Measurements from ENCODE around the gene ZNF211. TPM values are rescaled to one million over a fixed set of nuclear protein-coding genes. Genes with fewer than 3 reads are reported as not detected.
A peak's percentile ranks its signal among the peaks of the same experiment; 100 is the strongest.

Gene ZNF211
- polyA plus RNA-seq, 1 donor (not counting 4 experiments of a cell fraction or from before 2014, with no cell fraction given), result 15.5 TPM

DNA sequence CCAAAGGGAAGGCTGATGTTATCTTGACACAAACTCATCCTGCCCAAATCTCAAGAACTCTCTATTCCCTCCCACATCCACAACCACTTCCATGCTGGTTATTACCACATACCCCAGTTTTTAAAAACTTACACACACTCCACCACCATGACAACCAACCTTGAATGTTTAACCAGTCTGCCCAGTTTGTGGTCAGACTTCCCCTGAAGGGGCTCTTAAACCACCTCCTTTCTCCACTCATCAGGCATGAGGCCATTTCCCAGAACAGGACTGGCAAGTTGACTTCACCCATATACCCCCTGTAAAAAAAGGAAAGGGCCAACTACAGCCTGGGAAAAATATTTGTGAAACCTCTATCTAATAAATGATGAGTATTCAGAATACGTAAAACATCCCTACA lies 23.4 kb downstream of the ZNF211 start:
- no peaks in the 10 kb centered on the region for H3K9me1 ChIP-seq (ENCODE audit: control insufficient read depth, extremely low read depth, insufficient read depth, low read length)
- no peak overlapping the region for H3K9ac ChIP-seq (ENCODE audit: control insufficient read depth, extremely low read depth, insufficient read depth, low read length)
- no peak overlapping the region for H3K27ac ChIP-seq (ENCODE audit: control insufficient read depth, insufficient read depth, low read length)
- H3K9me3 ChIP-seq (ENCODE audit: control insufficient read depth, low read depth, low read length), result no peaks in the 10 kb centered on the region
- no peak overlapping the region for H3K4me2 ChIP-seq (ENCODE audit: control insufficient read depth, extremely low read depth, insufficient read depth, low read depth, low read length)
- dilution Hi-C loops (cut with MboI; ENCODE audit: extremely low pct_ligation_motif_present, low sequenced_read_pairs), result no loop called here
- FAIRE-seq (no peak), DNase-seq (ENCODE audit: low read depth, low spot score) (no peak)
- TF ChIP-seq, protein P1, sequence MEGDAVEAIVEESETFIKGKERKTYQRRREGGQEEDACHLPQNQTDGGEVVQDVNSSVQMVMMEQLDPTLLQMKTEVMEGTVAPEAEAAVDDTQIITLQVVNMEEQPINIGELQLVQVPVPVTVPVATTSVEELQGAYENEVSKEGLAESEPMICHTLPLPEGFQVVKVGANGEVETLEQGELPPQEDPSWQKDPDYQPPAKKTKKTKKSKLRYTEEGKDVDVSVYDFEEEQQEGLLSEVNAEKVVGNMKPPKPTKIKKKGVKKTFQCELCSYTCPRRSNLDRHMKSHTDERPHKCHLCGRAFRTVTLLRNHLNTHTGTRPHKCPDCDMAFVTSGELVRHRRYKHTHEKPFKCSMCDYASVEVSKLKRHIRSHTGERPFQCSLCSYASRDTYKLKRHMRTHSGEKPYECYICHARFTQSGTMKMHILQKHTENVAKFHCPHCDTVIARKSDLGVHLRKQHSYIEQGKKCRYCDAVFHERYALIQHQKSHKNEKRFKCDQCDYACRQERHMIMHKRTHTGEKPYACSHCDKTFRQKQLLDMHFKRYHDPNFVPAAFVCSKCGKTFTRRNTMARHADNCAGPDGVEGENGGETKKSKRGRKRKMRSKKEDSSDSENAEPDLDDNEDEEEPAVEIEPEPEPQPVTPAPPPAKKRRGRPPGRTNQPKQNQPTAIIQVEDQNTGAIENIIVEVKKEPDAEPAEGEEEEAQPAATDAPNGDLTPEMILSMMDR (optimal IDR thresholded peaks at IDR 0.05 in 1 of 3, IDR thresholded peaks at IDR 0.05 in 1 of 3, conservative IDR thresholded peaks at IDR 0.05 in 1 of 3; ENCODE audit: extremely low read depth in 1 of 3, insufficient read depth in 2 of 3, low read length in 3 of 3), result no peak
- no peak for TF ChIP-seq EZH2 (IDR thresholded peaks at IDR 0.05; ENCODE audit: low read length)
- no peak overlapping the region for H2AFZ ChIP-seq (ENCODE audit: control insufficient read depth, low read length)
- H3K4me1 ChIP-seq (ENCODE audit: control insufficient read depth, extremely low read depth, insufficient read depth, low read length), result peaks cover 16% of the 10 kb centered on the region
- no peaks in the 10 kb centered on the region for H3K36me3 ChIP-seq (ENCODE audit: control insufficient read depth in 2 of 2, extremely low read depth in 1 of 2, insufficient read depth in 2 of 2, low read length in 2 of 2)
- H3K79me2 ChIP-seq (ENCODE audit: control insufficient read depth, insufficient read depth, low read length), result no peaks in the 10 kb centered on the region
- no peaks in the 10 kb centered on the region for H4K20me1 ChIP-seq (ENCODE audit: control insufficient read depth, extremely low read depth, insufficient read depth, low read length)
- H3K27me3 ChIP-seq (ENCODE audit: control insufficient read depth, extremely low read depth, insufficient read depth, low read length), result no peaks in the 10 kb centered on the region
- no peak overlapping the region for H3K4me3 ChIP-seq (ENCODE audit: control insufficient read depth in 2 of 3, extremely low read depth in 1 of 3, insufficient read depth in 2 of 3, low read depth in 1 of 3, low read length in 3 of 3)

DNA sequence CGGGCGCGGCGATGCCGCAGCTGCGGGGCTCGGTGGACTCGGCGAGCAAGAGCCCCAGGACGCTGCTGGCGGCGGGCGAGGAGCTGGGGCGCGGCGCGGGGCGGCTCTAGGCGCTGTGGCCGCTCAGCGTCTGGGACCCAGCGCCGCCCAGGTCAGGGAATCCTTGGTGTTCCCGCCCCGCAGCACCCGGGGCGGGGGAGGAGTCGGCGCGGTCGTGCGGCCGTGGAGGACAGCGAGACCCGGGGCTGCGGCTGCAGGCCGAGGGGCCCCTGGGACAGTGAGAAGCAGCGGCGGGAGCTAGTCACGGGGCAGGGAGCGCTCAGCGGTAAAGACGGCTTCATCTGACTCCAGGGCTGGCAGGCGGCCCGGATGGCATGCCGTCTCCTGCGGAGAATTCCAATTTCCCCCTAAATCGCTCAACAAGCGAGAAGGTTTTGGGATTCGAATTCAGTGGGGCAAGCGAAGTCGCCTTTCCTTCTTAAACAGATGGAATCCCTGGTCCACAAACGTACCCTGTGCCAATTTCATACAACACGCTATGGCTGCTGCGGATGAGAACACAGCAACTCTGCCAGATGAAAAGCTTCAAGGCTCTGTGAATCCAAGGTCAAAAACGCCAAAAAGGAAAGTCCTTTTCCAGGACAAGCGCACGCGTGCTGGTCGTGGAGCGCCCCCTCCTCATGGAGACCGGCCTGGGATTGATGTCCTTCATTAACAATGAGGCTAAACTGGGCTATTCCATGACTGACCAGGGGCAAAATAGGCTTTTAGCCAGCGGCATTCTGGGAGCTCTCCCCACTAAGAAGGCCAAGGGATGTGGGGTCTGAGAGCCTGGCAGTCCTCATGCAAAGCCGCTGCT lies 31.5 kb downstream of the ZNF211 start:
- FAIRE-seq, result peak; percentile 13
- Histone ChIP-seq H3K27me3 (ENCODE audit: control insufficient read depth, extremely low read depth, insufficient read depth, low read length) (no peaks in the 10 kb centered on the region), H3K4me1 (ENCODE audit: control insufficient read depth, extremely low read depth, insufficient read depth, low read length) (peaks cover 4% of the 10 kb centered on the region), H3K4me3 (ENCODE audit: control insufficient read depth in 2 of 3, extremely low read depth in 1 of 3, insufficient read depth in 2 of 3, low read depth in 1 of 3, low read length in 3 of 3) (peak overlapping the region; percentile 45 to 67 (median 65)), H3K9ac (ENCODE audit: control insufficient read depth, extremely low read depth, insufficient read depth, low read length) (peak overlapping the region; percentile 47), H3K36me3 (ENCODE audit: control insufficient read depth in 2 of 2, extremely low read depth in 1 of 2, insufficient read depth in 2 of 2, low read length in 2 of 2) (no peaks in the 10 kb centered on the region), H2AFZ (ENCODE audit: control insufficient read depth, low read length) (peak overlapping the region; percentile 71), H3K79me2 (ENCODE audit: control insufficient read depth, insufficient read depth, low read length) (no peaks in the 10 kb centered on the region), H3K9me1 (ENCODE audit: control insufficient read depth, extremely low read depth, insufficient read depth, low read length) (no peaks in the 10 kb centered on the region), H3K4me2 (ENCODE audit: control insufficient read depth, extremely low read depth, insufficient read depth, low read depth, low read length) (peak overlapping the region; percentile 83), H3K27ac (ENCODE audit: control insufficient read depth, insufficient read depth, low read length) (no peak overlapping the region), H3K9me3 (ENCODE audit: control insufficient read depth, low read depth, low read length) (no peaks in the 10 kb centered on the region), H4K20me1 (ENCODE audit: control insufficient read depth, extremely low read depth, insufficient read depth, low read length) (no peaks in the 10 kb centered on the region)
- no peak for DNase-seq (ENCODE audit: low read depth, low spot score)
- no peak for TF ChIP-seq EZH2 (IDR thresholded peaks at IDR 0.05; ENCODE audit: low read length)
- TF ChIP-seq, protein P1 (optimal IDR thresholded peaks at IDR 0.05 in 1 of 3, IDR thresholded peaks at IDR 0.05 in 1 of 3, conservative IDR thresholded peaks at IDR 0.05 in 1 of 3; ENCODE audit: extremely low read depth in 1 of 3, insufficient read depth in 2 of 3, low read length in 3 of 3), result no peak
- dilution Hi-C loops (cut with MboI; ENCODE audit: extremely low pct_ligation_motif_present, low sequenced_read_pairs), result no loop called here
